ENCODE results near the gene DGKQ.

DGKQ gene

DNA sequence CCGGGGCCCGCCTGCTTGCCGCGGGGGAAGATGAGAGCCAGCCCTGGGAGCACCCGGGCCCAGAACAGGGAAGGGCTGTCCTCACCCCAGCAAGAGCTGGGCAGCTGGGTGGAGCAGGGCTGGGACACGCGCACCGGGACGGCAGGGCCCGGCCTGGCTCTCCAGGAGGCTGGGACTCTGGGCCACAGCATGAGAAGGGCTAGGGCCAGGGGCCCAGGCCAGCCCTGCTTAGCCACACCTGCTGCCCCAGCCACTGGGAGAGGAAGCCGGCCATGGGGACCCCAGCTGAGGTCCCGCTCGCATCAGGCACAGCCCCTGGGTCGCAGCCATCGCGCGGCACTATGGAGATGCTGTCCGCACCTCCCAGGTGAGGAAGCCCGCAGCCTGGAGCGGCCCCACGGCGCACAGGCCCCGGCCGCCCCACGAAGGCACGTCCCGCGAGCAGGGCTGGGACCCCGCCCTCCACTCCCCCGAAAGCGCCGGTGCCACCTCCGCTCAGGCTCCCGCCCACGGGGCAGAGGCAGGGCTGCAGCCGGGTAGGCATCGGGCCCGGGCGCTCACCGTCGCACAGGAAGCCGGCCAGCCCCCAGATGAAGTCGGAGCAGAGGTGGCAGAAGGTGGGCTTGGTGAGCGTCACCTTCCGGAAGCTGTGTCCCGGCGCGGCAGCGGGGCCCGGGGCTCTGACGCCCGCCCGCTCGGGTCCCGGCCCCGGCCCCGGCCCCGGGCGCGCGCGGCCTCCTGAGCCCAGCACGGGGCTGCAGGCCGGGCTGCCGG is 531 bp downstream of the DGKQ start:
- DNase-seq, result peak; percentile 46

DNA sequence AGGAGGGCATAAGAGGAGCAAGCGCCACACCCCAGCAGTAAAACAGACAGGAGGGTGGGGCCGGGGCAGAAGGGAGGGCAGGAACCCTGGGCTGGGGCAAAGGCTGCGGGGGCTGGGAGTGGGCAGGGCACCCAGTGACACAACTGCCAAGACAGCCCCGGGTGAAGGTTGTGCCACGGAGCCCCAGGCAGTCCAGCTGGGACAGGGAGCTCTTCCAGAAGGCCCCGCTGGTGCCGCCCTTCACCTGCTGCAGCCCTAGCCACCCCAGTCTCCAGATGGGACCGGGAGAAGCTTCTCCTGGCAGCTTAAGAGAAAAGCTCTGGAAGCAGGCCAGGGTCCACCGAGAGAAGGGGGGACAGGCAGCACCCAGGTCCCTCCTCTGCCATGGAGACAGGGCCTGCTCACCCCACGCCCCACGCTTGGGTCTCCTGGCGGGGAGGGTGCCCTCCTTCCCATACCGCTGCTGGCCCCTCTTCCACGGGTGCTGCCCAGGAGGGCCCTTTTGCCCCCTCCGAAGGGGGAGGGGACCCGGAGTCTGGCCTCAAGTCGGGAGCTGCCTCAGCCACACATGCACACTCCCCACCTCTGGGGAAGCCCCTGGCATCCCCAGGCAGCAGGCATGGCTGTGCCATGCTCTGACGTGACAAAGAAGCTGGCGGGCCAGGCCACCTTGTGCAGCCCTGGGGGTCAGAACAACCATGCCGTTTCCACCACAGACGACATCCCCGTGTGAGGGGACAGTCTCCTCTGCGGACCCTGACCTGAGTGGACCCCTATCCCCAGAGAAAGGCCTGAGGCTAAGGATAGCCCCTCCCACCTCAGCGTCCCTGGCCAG is 1.5 kb downstream of the DGKQ start:
- no peak for DNase-seq

DNA sequence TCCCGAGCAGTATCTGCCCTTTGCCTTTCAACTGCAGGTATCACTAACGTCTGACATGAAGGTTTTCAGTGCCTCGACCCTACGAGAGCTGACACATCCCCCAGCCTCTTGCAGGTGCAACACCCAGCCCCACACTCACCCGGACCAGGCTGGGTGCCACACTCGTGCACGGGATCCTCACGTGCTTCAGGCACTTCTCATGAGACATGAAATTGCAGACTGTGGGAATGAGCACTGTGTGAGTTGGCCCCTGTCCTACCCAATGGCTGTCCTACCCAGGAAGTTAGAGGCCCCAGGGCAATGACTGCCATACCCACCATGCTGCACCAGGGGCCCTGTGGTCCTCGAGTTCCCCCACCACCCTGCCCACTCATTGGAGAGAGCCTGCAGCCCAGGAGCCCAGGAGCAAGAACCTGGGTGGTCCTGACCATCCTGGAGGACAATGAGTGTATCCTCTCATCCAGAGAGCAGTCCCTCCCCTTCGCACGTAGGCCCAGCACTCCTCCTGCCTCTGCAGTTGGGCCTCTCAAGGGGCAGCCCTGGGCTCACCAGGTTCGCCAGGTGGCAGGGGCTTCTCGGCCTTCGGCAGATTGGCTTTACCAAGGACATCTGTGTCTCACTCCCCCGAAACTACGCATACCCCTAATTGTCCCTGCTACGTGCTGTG is 2.4 kb downstream of the DGKQ start:
- DNase-seq, result no peak

DNA sequence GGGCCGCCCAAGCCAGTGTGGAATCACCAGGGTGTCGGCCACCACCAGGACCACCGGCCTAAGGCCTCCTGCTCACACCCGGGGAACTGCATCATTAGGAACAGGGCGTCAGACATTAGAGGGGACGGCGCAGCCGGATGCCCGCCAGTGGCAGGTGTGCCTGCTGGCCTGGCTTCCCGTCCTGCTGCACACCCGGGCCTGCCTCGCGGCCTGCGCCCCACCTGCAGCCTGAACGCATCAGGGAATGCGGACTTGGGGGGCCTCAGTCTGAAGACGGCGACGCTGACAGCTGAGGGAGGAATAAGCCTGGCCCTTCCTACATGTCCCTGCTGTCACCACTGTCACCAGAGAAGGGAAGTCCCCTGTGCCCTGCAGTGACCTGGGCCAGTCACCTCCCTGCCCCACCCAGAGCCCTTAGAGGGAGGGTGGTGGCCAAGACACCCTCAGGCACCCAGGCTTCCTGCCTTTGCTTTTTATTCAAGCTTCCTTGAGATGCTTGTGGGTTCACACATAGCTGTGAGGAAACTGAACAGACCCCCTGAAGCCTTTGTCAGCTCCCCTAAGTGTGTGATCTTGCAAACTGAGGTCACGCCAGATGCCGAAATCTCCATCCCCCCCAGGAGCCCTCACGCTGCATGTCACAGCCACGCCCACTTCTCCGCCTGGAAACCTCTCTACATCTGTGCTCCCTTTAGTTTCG is 3.2 kb downstream of the DGKQ start:
- DNase-seq, result no peak

DNA sequence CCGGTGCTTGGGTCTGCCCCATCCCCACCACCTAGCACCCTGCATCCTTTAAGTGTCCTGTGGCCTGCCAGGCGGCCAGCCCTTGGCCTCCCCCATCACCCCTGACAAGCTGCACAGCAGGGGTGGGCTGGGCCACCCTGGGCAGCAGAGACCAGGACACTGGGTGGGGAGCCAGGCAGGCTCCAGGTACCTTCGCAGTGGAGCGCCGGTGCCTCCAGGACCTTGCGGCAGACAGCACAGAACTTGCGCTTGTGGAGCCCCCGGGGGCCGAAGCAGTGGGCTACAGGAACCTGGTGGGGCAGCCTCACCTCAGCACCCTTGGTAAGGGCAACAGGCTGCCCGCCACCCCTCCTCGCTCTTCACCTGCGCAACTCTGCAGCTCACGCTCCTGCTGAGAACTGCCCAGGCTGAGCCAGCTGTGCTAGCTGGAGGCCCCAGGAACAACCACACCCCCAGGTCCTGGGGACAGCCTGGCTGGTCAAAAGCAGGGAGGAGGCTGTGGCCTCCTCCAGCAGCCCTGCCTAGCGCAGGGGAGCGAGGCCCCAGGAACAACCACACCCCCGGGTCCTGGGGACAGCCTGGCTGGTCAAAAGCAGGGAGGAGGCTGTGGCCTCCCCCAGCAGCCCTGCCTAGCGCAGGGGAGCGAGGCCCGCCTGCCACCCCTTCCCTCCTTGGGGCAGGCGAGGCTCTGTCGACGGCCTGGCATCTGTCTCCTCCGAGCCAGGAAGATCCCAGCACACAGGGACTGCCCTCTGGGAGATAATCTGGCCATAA is 4.6 kb downstream of the DGKQ start:
- DNase-seq, result no peak

DNA sequence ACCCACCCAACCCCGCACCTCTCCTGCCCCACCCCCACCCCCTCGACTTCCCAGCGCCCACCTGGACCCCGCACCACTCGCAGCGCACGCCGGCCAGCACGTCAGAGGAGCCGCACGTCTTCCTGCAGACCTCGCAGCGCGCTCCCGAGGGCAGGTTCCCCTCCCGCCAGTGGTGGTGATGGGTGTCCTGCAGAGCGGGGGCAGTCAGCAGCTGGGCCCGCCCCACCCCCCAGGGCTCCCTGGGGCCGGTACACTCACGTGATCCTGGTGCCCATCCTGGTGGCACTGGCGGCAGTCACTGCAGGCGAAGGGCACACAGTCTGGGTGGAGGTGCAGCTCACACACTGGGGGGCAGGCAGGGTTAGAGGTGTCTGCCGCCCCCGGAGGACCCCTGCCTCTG is 5.1 kb downstream of the DGKQ start:
- DNase-seq, result no peak

DNA sequence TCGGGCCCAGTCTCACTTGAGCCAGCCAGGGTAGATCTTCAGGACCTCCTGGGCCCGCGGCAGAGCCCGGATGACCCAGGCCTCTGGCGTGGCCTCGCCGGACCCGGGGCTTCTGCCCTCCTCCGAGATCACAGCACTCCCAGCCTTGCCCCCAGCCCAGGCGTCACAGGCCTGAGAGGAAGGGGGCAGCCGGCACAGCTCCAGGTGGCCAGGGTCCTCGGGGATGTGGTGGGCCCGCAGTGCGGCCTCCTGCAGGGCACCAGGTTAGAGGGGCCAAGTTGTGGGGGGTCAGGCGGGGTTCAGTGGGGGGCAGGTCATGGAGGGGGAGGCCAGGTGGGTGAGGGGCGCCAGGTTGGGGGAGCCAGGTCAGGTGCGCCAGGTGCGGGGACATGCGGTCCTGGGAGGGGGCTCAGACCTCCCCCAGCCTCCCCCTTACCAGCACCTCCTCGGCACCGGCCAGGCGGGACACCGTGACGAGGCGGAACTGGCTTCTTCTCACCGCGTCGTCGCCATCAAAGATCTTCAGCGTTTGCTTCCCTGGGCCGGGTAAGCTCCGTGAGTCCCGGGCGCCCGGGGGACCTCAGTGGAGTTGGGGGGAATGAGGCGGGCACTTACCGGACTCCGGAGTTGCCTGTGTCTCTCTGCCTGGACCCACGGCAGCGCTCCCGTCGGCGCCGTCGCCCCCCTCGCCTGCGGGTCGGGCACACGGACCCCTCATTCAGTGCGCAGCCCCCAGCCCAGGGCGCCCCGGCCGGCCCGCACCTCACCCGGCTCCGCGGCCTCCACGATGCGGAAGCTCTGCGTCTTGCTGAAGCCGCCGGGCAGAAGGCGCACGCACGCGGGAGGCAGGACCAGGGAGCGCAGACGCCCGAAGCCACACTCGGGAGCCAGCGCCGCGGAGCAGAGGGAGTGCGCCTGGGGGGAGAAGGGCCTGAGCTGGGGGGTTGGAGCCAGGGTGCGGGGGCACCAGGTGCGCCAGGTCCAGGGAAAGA is 6.0 kb downstream of the DGKQ start:
- DNase-seq, result no peak

DNA sequence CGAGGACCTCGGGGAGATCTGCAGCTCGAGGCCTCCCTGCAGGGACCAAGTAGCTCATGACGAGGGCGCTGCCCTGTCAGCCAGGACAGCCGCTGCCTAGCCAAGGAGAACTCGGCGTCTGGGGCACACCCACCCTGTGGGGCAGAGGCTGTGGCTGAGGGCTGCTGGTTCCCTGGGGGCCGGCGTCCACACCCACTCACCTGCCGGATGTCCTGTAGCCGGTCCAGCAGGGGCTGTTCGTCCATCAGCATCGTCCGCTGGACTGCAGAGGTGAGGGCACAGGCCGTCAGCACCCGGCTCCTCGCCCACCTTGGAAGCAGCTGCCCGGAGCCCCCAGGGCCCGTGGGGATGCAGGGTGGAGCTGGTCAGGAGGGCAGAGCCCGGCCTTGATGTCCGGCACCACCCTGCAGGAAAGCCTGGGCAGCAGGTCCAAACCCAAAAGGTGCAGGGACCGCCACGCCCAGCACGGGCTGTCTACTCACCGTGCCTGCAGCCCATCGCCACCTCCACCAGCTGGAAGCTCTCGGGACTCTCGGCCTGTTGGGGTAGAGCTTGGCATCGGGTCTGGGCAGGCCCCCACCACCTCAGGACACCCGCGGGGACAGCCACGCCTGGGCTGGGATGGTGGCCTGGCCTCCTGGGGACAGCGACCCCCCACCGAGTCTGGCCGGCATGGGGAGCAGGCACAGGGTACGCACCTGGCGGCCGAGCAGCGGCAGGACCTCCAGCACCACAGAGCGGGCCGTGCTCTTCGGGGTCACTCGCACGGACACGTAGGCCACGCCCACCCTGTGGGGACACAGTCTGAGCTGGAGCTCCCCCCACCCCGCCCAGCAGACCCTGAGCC is 6.9 kb downstream of the DGKQ start:
- no peak for DNase-seq

DNA sequence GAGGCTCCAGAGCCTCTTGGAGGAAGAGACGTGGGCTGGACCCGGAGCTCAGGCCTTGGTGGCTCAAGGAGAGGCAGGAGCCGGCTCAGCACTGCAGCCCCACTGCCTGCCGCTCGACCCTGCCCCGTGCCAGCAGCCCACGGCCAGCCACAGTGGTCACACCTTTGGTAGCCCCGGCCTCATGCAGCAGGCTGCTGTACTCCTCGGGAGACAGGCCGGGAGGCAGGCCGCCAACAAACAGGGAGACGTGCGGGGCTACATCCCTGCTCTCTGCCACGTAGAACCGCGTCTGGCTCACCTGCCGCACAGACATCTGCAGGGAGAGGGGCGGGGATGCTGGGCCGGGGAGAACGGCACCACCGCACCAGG is 7.6 kb downstream of the DGKQ start:
- no peak for DNase-seq

DNA sequence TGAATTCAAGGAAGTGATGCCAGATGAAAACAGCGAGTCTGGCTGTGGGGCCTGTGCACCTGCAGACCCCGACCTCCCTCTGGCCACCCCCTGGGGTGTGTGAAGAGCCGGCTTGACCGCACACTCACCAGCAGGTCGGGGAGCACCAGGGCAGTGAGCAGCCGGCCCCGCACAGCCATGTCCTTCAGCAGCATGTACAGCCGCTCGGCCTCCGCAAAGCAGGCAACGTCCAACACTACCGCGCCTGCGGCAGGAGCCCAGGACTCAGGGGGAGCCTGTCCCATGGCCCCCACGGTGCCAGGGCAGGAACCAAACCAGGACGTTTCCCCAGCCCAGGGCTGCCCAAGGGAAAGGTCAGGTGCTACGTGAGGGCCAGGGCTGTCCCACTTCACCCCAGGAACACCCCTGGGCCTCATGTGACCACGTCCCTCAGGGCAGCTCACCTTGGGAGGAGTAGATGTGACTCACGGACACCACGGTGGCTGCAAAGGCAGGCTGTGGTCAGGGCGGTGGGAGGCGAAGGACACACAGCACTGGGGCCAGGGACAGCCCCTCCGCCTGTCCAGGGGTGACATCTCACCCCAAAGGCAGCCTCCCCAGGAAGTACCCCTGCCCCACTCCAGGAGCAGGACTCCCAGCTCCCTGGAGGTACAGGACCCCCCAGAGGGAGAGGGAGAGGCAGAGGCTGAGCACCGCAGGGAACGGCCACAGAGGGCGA is 8.2 kb downstream of the DGKQ start:
- DNase-seq, result no peak

DNA sequence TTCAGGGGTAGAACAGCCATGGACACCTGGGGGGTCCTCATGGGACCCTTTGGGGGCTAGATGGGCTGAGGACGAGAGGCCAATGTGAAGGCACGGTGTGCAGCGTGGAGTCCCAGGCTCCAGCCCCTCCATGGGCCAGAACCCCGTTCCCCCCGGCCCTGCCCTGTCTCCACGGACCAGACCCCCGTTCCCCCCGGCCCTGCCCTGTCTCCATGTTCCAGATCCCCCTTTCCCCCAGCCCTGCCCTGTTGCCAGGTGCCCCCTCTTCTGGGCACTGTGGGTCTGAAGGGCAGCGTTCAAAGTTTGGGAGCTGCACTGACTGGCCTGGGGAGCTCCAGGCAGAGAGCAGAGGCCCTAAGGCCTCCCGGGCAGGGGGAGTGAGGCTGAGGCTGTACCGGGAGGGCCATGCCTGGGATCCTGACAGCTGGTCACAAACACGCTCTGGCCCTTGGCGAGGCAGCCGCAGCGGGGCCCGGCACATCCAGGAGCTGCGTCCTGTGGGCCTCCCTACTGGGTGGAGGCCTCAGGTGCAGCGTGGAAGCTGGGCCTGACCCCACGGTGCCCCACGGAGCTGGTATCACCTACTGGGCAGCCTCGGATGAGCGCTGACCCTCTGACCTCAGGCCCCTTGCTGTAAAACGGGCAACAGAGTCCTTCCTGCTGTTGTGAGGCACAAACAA is 8.9 kb downstream of the DGKQ start:
- no peak for DNase-seq

DNA sequence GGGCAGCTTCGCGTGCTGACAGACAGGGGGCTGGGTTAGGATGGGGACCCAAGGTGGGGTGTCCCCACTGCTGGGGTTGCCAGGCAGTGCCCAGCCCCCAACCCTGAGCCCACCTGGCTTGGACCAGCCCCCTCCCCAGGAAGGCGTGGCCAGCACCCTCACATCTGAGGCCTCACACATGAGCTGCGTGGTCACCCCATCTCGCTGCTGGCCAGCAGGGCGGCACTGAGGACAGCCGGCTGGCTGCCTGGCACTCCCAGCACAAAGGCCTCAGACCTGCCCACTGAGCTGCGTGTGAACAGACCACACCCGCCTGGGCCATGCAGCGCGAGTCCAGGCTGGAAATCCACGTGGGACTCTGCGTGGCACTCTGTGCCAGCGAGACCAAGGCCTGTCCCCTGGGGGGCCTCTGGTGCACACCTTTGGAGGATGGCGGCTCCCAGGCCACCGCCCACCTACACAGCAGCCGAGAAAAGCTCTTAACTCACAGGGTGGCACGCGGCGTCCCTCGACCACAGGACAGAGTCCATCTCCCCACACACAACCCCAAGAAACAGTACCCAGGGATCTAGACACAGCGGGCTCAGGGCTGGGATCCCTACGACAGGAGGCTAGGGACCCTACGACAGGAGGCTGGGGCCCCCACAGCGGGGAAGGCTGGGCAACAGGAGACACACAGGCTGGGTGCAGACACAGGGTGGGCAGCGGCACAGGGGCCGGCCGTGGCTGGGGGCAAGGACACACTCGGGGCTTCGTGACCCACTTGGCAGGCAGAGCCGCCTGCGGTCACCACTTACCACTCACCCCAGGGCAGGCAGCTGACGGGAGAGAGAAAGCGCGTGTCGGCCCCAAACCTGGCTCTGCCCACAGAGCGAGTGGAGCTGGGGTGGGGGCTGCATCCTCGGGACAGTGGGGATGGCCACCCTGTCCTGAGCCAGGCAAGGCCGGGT is 9.8 kb downstream of the DGKQ start:
- DNase-seq, result no peak

DNA sequence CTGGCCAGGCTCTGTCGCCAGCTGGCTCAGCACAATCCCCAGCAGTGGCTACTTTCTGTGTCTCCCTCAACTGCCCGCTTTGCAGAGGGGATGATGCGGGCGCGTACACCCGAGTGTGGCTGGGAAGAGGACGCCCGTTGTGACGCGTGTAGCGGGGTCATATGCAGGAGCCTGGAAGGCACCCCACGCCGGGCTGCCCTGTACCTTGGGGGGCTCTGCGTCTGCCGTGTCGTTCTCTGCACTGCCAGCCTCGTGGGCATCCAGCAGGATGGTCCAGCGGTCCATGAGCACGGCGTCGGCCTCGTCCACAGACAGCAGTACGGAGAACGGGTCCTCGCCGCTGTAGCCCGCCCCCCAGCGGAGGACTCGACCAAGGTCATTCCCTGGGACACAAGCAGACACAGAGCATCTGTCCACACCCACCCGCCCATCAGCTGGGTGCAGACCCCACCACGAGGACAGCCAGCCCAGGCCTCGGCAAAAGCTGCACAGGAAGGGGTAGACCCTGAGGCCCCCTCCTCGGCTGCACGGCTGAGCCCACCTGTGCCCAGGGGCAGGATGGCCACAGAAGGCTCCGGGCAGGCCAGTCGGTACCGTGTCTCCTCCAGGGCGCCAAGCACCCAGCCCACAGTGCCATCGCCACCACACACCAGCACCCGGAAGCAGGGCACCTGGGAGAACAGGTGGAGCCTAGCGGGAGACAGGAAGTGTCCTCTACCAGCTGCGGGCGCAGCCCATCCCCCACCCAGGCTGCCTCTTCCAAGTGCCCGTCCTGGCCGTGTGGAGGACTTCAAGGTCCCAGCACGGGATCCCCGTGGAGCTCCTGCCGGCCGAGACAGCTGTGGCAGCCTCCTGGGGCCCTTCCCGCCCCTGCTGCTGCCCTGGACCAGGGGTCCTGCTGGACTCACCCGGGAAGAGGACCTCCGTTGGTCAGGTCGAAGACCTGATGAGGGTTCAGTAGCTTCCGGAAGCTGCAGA is 10.8 kb downstream of the DGKQ start:
- no peak for DNase-seq

DNA sequence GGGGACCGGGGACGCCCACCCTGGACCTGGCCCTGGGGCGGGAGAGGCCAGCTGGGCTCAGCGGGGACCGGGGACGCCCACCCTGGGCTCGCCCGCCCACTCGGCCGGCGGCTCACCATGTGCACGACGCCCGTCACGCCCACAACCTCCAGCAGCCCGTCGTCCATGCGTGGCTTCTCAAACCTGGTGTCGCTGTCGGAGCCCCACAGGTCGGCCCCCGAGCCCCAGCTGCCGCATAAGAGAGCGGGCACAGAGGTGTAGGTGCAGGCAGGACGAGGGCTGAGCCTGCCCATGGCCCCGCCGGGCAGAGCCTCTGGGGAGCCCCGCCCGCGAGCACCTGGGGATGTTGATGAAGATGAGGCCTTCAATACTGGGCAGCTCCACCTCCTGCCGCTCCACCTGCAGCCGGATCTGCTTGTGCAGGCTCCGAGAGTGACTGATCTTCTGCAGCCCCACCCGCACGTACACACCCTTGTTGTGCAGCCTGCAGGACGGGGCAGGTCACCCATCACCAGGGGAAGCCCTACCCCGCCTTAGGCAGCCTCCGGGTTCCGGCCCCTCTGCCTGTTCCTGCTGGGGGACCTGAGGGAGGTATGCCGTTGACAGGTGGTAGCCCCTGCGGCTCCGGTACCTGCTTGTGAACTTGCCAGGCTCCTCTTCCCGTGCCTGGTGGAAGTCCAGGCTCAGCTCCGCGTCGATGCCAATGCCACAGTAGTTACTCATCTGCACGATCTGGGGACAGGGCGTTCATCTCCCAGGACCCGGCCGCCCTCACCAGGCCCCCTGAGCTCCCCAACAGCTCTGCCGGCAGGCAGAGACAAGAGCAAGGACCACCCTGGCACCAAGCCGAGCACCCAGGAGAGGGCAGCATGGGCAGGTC is 11.8 kb downstream of the DGKQ start:
- DNase-seq, result no peak

DNA sequence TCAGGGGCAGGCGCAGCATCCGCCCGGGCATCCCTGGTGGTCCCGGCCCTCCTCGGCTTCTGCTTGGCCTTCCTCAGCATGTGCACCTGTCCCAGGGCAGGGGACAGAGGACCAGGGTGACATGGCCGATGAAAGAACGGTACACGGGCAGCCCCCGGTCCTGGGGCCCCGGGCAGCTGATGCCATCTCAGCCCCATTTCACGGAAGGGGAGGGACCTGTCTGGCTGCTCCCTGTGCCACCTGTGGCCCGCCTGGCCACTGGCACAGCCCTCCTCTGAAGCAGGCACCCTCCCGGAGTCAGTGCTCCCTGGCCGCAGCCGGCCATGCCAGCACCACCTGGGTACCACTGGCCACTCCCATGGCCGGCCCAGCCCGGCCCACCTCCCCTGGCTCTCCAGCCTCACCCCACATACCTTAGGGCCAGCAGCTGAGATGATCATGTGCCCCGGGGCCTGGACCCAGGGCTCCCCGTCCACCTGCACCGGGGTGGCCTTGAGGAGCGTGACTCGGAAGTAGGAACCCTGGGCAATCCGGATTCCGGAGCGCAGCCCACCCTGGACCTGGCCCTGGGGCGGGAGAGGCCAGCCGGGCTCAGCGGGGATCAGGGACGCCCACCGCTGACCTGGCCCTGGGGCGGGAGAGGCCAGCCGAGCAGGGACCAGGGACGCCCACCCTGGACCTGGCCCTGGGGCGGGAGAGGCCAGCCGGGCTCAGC is 12.6 kb downstream of the DGKQ start:
- no peak for DNase-seq

All from stimulated activated CD4-positive, alpha-beta T cell treated with anti-CD3 and anti-CD28 coated beads, Interleukin-1b, Interleukin-23, amount 100 ng/mL, for 48 hours (primary cell).